Measurements from ENCODE around the gene TTLL11. TPM values are rescaled to one million over a fixed set of nuclear protein-coding genes. Genes with fewer than 3 reads are reported as not detected.

The TTLL11 gene
- total RNA-seq, 1 experiment from 2014 or later = 7.0 TPM

DNA sequence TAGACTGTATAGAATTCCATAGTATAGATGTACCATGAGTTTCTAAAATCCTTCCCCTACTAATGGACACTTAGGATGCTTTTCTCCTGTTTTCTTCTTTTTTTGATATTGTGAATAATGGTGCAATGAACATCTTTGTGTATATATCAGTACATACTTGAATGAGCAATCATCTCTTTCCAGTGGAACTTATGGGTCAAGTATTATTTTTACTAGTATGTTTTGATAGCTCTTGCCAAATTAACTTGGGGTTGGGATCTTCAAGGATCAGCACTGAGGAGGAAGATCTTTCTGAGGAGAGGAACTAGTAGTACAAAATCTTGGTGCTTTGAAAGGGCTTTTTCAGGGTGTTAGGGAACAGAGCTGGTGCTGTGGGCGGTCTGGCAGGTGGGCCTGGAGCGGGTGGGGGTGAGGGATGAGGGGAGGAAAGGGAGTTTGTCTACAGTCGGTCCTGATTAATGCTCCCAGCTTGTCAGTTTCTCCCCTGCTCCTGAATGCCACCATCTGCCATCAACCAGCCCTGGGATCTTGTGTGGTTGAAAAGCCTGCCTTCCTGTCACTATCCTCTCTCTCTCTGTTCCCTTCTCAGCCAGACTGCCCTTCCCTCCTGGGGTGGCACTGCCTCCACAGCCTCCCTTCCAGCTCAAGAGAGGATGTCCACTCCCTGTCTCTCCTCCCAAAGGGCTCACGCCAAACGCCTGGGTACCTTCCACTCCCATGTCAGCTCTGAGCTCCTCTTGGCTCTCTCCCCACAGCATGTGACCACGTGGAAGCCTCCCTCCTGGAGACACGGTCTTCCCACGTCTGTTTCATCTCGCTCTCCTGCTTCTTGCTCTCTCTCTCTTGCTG is 255.8 kb downstream of the TTLL11 start:
- in situ Hi-C loops (cut with HindIII; ENCODE audit: low sequenced_read_pairs) = no loop called here
- peak; percentile 96 for DNase-seq (ENCODE audit: low spot score)

DNA sequence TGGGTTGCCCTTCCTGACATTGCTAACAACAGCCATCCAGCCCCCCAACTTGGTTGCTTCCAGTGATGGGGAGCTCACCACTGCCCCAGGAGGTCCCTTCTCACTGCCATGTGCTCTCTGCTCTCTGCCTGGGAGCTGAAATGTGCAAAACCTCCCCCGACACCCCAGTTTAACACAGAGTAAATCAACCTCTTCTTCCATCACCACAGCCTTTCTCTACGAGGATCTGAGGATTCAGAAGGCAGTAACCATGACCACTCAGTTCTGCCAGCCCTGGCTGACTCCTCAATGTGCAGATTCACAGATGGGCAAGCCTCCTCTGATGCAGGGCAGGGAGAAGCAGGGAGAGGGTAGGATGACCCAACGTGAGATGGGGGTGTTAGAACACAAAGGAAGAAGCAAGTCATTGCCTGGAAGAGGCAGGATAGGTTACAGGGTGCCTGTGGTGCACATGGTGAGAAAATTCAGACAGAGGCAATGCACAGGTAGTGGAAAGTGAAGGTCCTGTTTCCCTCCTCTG is 256.7 kb downstream of the TTLL11 start:
- in situ Hi-C loops (cut with HindIII; ENCODE audit: low sequenced_read_pairs) = no loop called here
- peak; percentile 35 for DNase-seq (ENCODE audit: low spot score)

DNA sequence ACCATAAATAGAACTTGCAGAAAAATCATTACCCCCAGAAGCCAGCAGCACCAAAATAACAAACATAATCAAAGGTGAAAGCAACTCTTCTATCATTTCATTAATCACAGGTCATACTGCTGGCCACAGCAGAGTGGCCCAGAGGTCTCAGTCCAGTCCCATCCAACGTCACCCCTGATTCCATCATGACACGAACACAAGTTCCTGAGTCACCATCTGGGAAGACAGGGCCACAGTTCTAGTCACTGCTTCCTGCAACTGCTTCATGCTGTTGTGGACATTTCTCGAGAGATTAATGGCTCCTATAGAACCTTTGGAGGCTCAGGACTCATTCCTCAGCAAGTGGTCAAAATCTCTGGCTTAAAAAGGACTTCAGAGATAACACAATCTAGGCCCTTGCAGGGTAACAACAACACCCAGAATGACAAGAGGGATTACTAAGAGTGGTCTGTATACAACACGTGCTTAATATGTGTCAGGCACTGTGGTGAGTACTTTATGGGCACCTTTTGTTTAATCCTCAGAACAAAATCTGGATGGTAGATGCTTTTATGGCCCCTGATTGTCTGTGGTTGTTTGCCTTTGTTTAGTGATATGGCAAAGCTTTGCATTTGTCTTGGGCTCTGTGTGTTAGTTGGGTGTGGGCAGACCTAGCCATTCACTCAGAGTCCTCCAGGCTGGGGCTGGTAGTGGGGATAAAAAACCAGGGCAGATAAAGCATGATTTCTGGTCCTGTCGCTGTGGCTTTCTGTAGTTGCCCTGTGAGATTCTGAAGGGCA is 257.3 kb downstream of the TTLL11 start:
- no peak for DNase-seq (ENCODE audit: low spot score)

DNA sequence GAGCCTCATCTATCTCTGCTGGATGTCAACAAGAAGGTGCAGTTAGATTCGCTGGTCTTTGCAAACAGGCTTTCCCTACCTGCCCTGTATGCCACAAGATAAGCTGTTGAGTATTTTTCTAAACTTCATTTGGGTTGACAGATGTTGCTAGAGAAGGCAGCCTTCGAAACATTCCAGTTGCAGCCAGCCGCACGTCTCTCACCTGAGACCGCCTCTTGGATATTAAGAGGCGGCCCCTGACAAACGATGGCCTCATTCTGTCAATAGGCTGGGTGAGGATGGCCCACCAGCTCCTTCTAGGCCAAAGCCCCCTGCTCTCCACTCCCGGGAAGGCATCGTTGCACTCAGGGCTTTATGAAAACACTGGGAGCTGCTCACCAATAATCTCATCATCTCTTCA is 260.0 kb downstream of the TTLL11 start:
- no peak for DNase-seq (ENCODE audit: low spot score)
- in situ Hi-C loops (cut with HindIII; ENCODE audit: low sequenced_read_pairs) = no loop called here

More for the DNA sequence above, 257.3 kb downstream of the TTLL11 start:
- in situ Hi-C loops (cut with HindIII; ENCODE audit: low sequenced_read_pairs) = no loop called here

DNA sequence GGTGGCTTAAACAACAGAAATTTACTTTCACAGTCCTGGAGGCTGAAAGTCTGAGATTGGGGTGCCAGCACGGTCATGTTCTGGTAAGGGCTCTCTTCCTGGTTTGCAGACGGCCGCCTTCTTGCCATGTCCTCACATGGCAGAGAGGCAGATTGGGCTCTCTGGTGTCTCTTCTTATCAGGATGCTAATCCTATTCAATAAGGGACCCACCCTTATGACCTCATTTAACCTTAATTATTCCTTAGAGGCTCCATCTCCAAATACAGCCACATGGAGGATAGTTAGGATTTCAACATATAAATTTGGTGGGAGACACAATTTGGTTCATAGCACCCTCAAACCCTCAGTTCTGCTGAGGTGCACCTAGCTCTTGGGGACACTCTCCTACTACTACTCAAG is 261.2 kb downstream of the TTLL11 start:
- in situ Hi-C loops (cut with HindIII; ENCODE audit: low sequenced_read_pairs) = no loop called here
- DNase-seq (ENCODE audit: low spot score) = no peak

DNA sequence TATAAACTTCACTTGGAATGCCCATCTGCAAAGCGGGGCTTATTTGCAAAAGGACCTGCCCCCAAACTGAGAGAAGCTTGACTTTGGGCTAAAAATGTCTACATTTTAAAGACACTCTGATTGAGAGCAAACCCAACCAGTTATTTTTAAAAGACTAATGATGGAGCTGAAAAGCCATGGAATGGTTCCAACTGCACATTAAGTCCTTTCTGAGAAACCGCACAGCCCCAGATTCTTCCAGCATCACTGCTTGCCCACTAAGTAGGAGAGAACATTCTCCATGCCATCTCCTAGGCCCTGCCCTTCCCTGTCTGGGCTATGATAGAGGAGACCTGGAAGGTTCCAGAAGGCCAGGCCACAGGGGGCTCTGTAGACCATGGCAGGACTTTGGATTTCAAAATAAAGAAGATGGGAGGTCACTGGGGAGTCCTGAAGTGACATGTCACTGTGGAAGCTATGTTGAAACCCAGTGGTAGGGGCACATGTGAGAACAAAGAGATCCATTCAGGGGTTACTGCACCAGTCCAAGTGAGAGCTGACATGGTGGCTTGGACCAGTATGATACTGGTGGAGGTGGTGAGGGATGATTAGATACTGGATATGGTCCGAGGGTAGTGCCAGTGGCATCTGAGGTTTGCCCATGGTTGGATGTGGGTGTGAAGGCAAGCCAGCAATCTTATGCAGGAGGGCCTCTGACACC is 262.5 kb downstream of the TTLL11 start:
- in situ Hi-C loops (cut with HindIII; ENCODE audit: low sequenced_read_pairs) = no loop called here

DNA sequence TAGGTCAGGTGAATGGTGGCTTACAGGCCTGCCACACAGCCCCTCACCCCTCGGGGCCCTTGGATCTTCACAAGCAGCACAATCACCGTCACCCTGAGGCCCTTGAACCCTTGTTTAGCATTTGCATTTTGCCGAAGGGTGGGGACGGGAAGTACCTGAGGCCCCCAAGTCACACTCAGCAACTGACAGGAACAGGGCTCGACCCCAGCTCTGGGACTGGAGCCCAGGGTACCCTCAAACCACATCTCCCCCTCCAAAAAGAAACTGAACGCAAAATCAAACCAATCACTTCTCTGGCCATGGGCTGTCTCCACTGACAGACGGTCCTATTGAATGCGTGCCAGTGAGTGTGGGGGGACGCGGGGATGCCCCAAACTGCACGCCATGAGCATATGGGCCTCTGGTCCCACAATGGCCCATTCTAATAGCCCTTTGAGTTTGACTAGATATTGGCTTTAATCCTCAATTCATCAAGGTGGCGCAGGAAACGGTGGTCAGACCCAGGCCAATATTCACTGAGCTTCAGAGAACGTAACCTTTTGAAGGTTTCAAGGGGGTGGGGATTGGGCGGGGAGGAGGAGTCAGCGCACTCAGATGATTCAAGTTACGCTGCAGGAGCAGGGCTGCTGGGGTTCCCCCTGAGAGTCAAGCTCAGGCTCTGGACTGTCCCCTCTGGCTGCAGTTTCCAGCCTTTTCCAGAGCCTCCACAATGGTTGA is 265.7 kb downstream of the TTLL11 start:
- in situ Hi-C loops (cut with HindIII; ENCODE audit: low sequenced_read_pairs) = no loop called here

More for the DNA sequence above, 262.5 kb downstream of the TTLL11 start:
- no peak for DNase-seq (ENCODE audit: low spot score)

DNA sequence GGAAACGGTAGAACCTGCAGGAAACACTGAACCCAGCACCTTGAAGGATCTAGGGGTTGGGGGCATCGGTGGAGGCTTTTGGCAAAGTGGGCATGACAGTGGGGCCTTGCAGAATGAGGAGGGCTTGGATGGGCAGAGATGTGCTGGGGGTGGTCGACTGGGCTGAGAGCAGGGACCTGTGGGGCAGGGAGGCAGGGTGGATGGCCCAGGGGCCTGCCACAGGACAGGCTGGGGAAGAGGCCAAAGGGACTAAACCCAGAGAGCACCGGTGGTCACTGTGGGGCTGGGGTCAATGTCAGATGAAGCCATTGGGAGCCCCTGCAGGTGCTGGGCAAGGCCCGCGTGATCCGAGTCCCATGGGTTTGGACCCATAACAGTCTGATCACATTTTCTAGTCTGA is 266.4 kb downstream of the TTLL11 start:
- in situ Hi-C loops (cut with HindIII; ENCODE audit: low sequenced_read_pairs) = no loop called here

More for the DNA sequence above, 265.7 kb downstream of the TTLL11 start:
- no peak for DNase-seq (ENCODE audit: low spot score)

DNA sequence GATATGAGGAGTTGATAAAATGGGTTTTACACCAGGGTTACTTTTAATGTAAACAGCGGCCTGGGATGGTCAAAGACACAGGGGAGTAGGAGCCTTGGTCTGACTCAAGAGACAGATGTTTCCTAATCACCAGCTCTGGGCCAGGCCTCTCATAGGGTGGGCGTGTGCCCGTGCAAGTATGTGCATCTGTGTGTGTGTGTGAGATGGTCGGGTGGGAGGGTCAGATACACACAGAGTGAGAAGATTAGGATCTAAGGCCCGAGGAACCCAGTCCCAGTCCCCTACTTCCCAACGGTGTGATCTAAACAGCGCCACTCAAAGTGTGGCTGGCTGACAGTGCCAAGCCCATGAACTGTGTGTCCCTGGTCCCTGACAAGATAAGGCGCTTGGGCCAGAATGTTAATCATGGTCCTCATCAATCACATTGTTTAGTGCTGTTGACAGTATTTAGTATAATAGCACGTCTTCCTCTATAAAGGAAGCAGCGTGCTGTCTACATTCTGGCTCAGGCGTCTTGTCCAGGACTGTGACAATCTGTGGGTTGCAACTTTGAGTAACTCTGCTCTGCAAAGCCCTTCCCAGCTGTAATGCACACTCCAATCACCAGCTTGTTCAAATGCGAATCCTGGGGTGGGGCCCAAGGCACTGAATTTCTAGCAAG is 267.9 kb downstream of the TTLL11 start:
- in situ Hi-C loops (cut with HindIII; ENCODE audit: low sequenced_read_pairs) = no loop called here
- no peak for DNase-seq (ENCODE audit: low spot score)

More for the DNA sequence above, 266.4 kb downstream of the TTLL11 start:
- DNase-seq (ENCODE audit: low spot score) = no peak

DNA sequence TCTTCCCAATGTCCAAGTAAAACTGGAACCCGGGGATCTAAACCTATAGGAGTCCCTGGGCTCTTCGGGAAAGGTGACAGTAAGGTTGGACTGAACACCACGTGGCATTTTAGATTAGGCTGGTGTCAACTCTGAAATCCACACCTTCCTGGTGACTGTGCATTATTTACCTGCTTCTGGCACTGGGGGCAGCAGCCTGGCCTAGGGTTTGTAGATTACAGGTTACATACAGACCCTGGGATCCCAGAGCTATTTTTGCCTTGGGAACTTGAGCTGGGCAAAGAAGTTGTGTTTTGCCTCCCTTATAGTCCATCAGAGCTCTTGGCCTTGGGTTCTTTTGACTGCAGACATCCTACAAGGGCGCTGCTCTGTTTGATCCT is 268.5 kb downstream of the TTLL11 start:
- DNase-seq (ENCODE audit: low spot score) = no peak
- in situ Hi-C loops (cut with HindIII; ENCODE audit: low sequenced_read_pairs) = no loop called here

DNA sequence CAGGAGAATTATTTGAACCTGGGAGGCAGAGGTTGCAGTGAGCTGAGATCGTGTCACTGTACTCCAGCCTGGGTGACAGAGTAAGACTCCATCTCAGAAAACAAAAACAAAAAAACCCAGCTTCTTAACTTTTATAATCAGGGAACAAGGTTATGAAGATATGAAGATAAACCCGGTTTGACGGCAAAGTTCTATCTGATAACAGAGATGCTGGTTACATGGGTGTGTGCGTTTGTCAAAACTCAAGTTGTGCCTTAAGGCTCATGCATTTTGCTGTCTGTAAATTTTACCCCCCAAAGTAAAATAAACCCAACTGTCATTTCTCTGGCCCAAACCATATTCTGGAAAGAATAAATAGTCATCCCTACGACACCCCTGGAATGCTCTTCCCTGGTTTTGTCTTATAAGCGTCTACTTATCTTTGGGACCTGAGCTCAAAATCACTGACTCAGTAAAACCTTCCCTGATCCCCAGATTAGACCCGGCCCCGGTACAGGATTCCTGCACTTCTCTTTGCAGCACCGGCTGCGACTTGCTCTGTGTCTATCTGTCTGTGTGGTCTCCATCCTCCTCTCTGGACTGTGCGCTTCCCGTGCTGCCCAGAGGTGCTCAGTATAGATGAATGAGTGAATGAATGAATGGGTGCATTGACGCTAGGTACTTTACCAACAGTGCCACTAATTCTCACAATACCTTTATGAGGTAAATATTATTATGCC is 269.5 kb downstream of the TTLL11 start:
- DNase-seq (ENCODE audit: low spot score) = no peak
- in situ Hi-C loops (cut with HindIII; ENCODE audit: low sequenced_read_pairs) = no loop called here

DNA sequence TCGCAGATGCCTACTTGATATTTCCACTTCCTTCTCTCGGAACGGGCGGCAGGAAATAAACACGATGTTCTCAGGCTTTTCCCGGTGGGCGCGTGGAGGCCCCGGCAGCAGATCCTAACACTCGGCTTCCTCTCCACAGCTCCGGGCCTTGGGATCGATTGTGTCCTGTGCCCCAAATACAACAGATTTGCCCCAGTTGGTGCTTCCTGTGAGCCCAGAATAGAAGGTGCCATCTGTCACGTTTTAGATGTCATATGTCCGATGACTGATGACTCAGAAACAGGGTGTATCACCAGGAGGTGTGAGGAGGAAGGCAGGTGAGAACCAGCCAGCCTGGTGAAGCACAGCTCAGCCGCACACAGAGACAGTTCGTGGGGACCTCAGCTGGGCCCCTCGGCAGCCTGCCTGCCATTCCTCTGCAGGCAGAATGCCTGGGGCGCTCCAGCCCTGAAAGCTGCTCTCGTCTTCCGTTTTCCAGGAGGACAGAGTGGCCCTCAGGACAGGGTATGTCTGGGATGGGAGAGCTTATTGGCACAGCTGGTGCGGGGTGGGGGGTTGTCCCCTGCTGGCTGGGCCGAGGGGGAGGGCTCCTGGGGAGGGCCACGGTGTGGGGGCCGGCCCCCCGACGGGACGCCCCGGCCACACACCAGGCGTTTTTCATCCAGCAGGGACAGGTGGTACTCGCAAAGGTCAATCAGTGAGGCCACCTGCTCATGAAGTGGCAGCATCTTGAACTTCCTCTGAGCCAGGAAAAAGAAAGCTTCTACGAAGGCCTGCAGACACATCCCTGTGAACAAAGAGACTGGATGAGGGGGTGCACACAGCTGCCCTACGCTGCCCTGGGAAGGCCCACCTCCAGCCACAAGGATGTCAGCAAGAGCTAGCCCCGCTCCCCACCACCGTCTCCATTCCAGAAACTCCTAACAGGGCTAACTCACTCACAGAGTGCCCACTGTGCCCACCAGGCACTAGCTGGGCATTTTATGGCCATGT is 270.7 kb downstream of the TTLL11 start:
- peak; percentile 97 for DNase-seq (ENCODE audit: low spot score)
- in situ Hi-C loops (cut with HindIII; ENCODE audit: low sequenced_read_pairs) = no loop called here

DNA sequence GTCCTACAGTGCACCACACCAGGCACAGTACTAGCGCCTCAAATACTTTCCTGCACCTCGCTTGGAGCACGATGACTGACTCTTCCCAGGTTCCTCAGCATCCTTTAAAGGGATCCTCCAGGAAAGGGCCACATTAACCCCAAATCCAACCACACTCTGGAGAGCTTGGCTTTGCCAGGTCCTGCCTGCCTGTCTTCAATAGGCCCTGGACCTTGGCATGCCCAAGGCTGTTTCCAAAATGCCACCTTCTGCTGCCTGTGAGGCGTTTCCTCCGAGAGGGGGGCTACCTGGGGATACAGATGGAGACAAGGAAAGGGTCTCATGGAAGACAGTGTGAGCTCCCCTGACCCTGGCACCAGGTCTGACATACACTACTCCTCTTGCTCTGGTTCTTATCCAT is 271.8 kb downstream of the TTLL11 start:
- DNase-seq (ENCODE audit: low spot score) = peak; percentile 73
- in situ Hi-C loops (cut with HindIII; ENCODE audit: low sequenced_read_pairs) = no loop called here

DNA sequence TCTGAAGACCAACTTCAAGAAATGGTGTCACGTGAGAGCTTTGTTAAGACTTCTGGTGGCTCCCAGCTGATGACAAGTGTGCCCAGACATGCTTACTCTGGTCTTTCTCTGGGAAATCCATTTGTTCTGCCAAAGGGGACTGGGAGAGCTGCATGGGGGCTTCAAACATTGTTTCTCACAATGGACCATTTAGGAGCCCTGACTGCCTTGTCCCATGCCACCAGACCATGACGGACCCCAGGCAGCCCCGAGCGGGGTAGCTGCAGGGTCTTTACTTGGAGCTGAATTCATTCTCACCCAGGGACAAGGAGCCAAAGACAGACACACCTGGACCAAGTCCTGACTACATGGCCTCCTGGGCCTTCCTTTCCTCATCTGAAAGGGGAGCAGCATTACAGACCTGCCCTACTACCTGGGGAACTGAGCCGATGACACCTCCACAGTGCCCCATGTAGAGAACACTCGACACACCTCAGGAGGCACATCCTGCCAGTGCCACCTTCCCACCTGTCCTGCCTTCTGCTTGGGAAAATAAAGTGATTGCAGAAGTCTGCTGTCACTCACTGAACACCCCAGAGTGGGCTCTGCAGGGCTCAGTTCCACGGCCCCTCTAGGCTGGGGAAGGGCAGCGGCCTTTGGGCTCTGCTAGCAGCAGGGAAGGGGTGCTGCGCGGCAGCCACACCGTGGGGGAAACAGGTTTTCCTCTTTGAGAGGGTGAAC is 272.7 kb downstream of the TTLL11 start:
- in situ Hi-C loops (cut with HindIII; ENCODE audit: low sequenced_read_pairs) = no loop called here
- DNase-seq (ENCODE audit: low spot score) = peak; percentile 45

DNA sequence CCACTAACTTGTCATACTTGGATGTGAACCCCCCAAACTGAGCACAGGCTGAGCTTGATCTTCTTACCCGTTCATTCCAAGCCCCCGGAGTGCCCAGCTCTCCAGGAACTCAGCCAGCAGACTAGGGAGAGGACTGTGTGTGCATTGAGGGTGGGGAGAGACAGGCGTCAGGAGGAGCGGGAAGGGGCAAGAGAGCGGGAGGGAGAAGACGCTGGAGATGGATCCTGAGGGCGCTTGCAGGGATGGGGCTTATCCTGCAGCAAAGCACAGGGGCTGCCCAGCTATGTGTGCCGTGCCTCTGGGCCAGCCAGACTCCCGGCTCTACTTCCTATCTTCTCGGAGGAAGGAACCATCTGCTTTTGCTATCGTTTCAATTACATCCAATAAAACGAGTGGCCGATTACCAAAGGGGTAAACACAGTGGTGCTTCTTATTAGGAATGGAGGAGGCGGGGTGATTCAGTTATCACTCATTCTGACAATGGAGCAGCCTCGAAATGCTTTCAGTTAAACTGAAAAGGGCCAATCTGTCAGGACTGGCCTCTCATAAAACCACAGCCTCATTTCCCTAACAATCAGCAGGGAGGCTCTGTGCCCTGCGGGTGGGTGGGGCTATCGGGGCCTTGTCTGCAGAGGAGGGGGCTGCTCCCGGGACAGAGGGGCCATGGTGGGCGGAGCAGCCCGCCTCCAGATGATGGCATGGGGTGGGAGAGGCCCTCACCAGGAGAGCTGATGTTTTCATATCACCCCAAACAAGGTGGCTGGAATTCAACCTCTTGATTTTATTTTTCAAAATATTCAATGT is 273.5 kb downstream of the TTLL11 start:
- in situ Hi-C loops (cut with HindIII; ENCODE audit: low sequenced_read_pairs) = no loop called here
- peak; percentile 47 for DNase-seq (ENCODE audit: low spot score)
